Right atrium auricular region (tissue), 2 donors: ENCODE measurements around the gene RNPEPL1. TPM values are rescaled to one million over a fixed set of nuclear protein-coding genes. Genes with fewer than 3 reads are reported as not detected.

Experiments
- DNase-seq: peaks from one replicate; pipeline ENCODE4 v3.0.0-alpha.2; 2019; ENCODE audit warnings: low spot score
- H3K27ac ChIP-seq, 2 donors: fragments of 200-600 bp; sonication (generic); 1 replicate in 1 of 2; 2 replicates in 1 of 2; pipeline ENCODE4 v1.5.1; 2016 to 2019
- H3K27me3 ChIP-seq, 2 donors: fragments of 200-600 bp; sonication (generic); one replicate each; pipeline versions ENCODE4 v1.5.1 to v1.6.0; 2017 to 2019
- H3K36me3 ChIP-seq: fragments of 200-600 bp; sonication (generic); one replicate; pipeline ENCODE4 v1.5.1; 2016
- H3K4me1 ChIP-seq, 2 donors: fragments of 200-600 bp; sonication (generic); one replicate each; pipeline versions ENCODE4 v1.5.1 to v1.6.0; 2017 to 2019
- H3K4me3 ChIP-seq, 2 donors: fragments of 200-600 bp; sonication (generic); 1 replicate in 1 of 2; 2 replicates in 1 of 2; pipeline ENCODE4 v1.5.1; 2017 to 2019; ENCODE audit warnings: mild to moderate bottlenecking in 1 of 2, moderate library complexity in 1 of 2
- H3K9me3 ChIP-seq, 2 donors: fragments of 200-600 bp; sonication (generic); one replicate each; pipeline ENCODE4 v1.5.1; 2019
- CTCF ChIP-seq, 2 donors: fragments of 200-600 bp; sonication (generic); IDR thresholded peaks; one replicate each; pipeline ENCODE4 v1.5.1; 2019; ENCODE audit warnings: antibody characterized with exemption in 2 of 2
- total RNA-seq, 2 donors: library from RNA; depleted of rRNA; stranded (reverse); fragments of >200 nt; gene quantifications; one replicate each; pipeline ENCODE4 v1.1.0, GENCODE V29; 2016

RNPEPL1 gene
- total RNA-seq, 2 donors from 2014 or later, result 62.0 to 76.3 TPM

DNA sequence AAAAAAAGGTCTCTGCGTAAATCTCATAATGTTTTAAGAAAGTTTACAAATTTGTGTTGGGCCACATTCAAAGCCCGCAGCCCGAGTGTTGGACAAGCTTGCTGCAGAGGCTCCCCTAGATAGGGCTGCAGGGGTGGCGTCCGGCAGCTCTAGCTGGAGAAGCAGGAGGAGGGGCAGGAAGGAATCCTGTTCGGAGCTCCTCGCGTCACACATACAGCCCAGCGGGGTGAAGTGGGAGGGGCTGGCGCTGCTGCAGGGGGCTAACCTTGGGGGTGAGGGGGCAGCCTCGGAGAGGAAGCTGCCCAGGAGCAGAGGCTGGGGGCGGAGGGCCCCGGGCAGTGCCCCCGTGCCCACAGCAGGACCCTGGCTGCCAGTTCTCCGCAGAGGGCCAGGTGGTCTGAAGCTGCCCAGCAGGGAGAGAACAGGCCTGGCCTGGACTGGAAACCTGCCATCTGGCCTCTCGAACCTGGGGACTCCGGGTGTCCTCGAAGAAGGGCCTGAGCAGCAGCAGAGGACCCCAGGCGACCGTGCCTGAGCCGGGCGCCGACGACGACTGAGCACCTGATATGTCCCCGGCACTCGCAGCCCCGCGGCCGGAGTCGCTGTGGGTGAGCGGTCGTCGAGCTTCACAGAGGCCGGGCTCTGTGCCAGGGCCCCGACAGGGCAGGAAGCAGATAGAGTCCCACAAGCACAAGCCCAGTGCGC, 54.4 kb downstream of the RNPEPL1 start:
- no peaks in the 10 kb centered on the region for H3K27me3 ChIP-seq
- no peak overlapping the region for H3K4me3 ChIP-seq
- DNase-seq, result no peak
- no peaks in the 10 kb centered on the region for H3K9me3 ChIP-seq
- H3K4me1 ChIP-seq, result no peaks in the 10 kb centered on the region
- H3K36me3 ChIP-seq, result no peaks in the 10 kb centered on the region
- no peak for TF ChIP-seq CTCF (IDR thresholded peaks at IDR 0.05)
- H3K27ac ChIP-seq, result no peak overlapping the region

DNA sequence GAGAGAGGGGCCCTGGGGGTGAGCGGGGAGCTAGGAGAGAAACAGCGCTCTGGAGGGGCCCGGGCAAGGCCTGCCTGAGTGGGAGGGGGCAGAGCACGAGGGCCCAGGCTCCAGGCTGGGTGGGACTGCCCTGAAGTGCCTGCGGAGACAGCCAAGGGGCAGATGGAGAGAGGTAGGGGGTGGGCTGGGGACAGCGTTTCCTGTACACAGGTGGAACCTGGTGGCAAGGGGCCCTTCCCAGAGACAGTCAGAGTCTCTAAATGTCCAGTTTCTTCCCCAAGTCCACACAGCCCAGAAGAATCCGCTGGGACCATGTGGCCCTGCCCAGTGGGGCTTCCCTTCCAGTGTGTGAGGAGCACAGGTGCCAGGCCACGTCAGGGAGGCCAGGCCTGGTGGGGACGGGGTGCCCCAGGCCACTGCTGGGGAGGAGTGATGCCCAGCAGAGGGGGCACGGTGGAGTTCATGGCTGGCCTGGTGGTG, 55.3 kb downstream of the RNPEPL1 start:
- DNase-seq, result no peak
- H3K4me1 ChIP-seq, result no peaks in the 10 kb centered on the region
- H3K4me3 ChIP-seq, result no peak overlapping the region
- no peak for TF ChIP-seq CTCF (IDR thresholded peaks at IDR 0.05)
- no peak overlapping the region for H3K27ac ChIP-seq
- no peaks in the 10 kb centered on the region for H3K36me3 ChIP-seq
- no peaks in the 10 kb centered on the region for H3K9me3 ChIP-seq
- no peaks in the 10 kb centered on the region for H3K27me3 ChIP-seq

GRCh38 chr2:240624011-240624949, 56.0 kb downstream of the RNPEPL1 start:
- Histone ChIP-seq H3K27me3 (no peaks in the 10 kb centered on the region), H3K27ac (no peak overlapping the region), H3K4me1 (no peaks in the 10 kb centered on the region)

DNA sequence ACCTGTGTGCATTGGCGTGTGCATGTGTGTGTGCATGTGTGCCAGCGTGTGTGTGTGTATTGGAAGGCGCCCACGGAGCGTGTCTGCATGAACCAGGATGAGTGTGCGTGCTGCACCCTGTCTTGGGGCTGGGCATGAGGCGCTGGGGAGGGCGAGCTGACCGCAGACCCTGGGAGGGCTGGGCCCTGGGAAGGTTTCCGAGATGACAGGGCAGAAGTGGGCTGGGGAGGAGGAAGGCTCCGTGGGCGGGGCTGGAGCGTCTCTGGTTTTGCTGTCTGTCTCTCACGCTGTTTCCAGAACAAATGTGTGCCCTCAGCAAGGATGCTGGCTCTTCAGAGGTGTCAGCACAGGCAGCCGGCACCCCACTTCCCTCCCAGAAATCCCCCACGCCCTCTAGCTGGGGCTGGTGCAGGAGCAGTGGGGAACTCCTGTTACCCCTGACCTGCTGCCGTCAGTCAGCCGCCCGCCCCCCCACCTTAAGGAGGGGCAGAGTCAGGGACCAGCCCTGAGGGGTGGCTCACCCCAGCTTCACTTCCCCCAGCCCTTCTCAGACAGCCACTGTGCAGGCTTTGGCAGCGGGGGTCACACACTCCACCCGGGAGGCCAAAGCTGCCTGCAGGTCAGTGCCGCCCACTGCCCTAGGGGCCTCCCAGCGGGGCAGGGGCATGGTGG, 56.8 kb downstream of the RNPEPL1 start, which contains the start of gene GPR35:
Gene GPR35 (plus strand): TSS at position 531 of the 672 bp plus-strand sequence. CDS start 4,473 bp downstream, outside the sequence.
- H3K27ac ChIP-seq, result no peak within 1 kb of the TSS
- H3K27me3 ChIP-seq, result no peaks in the 10 kb centered on the region
- TF ChIP-seq CTCF (IDR thresholded peaks at IDR 0.05), result no peak
- H3K36me3 ChIP-seq, result no peaks in the 10 kb centered on the region
- H3K4me3 ChIP-seq, result no peak within 1 kb of the TSS
- no peak for DNase-seq
- H3K9me3 ChIP-seq, result no peaks in the 10 kb centered on the region
- no peaks in the 10 kb centered on the region for H3K4me1 ChIP-seq

More at GRCh38 chr2:240624011-240624949, 56.0 kb downstream of the RNPEPL1 start:
- H3K4me3 ChIP-seq, result no peak overlapping the region
- DNase-seq, result no peak
- H3K36me3 ChIP-seq, result no peaks in the 10 kb centered on the region
- no peak for TF ChIP-seq CTCF (IDR thresholded peaks at IDR 0.05)
- H3K9me3 ChIP-seq, result no peaks in the 10 kb centered on the region

DNA sequence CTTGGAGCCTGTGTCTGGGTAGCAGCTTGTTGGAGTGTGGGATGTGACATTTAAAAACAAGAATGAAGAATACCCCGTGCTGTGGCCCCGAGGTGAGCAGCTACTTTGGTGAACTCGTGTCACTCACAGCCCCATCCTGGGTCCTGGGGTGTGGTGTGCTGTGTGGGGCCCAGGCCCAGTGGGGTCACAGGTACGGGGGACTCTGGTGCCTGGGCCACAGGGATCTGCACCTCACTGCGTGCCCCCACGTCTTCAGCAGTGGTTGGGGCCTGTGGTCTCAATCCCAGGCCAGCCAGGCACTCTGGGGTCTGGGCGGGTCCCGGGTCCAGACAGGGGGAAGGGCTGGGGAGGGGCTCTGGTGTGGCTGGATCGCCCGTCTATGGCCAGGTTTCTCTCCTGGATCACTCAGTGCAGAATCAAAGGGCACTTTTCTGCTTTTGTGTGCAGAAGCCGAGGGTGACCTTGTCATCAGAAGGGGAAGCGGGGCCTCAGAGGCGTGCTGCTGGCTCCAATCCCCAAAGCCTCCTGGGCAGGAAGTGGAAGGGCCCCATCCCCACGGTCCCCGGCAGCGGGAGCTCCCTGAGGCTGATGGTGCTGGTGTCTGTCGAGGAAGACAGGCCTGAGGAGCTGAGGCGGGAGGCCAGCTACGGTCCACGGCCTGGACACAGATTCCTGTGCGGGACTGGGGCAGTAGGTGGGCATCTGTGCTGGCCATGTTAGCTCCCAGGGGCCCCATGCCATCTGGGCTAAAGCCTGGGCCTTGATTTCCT, 58.4 kb downstream of the RNPEPL1 start:
- Histone ChIP-seq H3K4me3 (no peak overlapping the region), H3K4me1 (no peaks in the 10 kb centered on the region), H3K36me3 (no peaks in the 10 kb centered on the region), H3K27me3 (no peaks in the 10 kb centered on the region), H3K27ac (no peak overlapping the region), H3K9me3 (no peaks in the 10 kb centered on the region)
- TF ChIP-seq CTCF (IDR thresholded peaks at IDR 0.05), result no peak
- DNase-seq, result no peak
